Osteoblast (primary cell): ENCODE measurements around the gene PIGK. TPM values are rescaled to one million over a fixed set of nuclear protein-coding genes. Genes with fewer than 3 reads are reported as not detected.

Experiments used
- DNase-seq: peaks from one replicate; pipeline ENCODE4 v3.0.0; 2011; ENCODE audit warnings: low spot score, mixed read lengths; ENCODE audit not compliant: insufficient read length; ENCODE audit errors: missing footprints
- H2AFZ ChIP-seq: 2 replicates; pipeline ENCODE4 v1.6.0; 2011; ENCODE audit warnings: mild to moderate bottlenecking, low read length
- H3K27ac ChIP-seq: 2 replicates; pipeline ENCODE4 v1.5.1; 2011; ENCODE audit warnings: mild to moderate bottlenecking, low read depth, low read length, moderate library complexity
- H3K27me3 ChIP-seq: 2 replicates; pipeline ENCODE4 v1.6.0; 2012; ENCODE audit warnings: mild to moderate bottlenecking, control low read depth, inconsistent platforms, low read length, moderate library complexity; ENCODE audit not compliant: insufficient read depth
- H3K36me3 ChIP-seq: 2 replicates; pipeline ENCODE4 v1.5.1; 2011; ENCODE audit warnings: mild to moderate bottlenecking, low read length, control low read depth, moderate library complexity; ENCODE audit not compliant: insufficient read depth
- H3K4me1 ChIP-seq: 2 replicates; pipeline ENCODE4 v1.5.1; 2011; ENCODE audit warnings: mild to moderate bottlenecking, low read length, control low read depth, moderate library complexity; ENCODE audit not compliant: insufficient read depth
- H3K4me2 ChIP-seq: 2 replicates; pipeline ENCODE4 v1.6.0; 2011; ENCODE audit warnings: mild to moderate bottlenecking, low read length; ENCODE audit not compliant: insufficient read depth
- H3K4me3 ChIP-seq: fragments of 200-600 bp; sonication (generic); 3 replicates; pipeline ENCODE4 v1.5.1; 2012; ENCODE audit warnings: mild to moderate bottlenecking, low read length, inconsistent platforms; ENCODE audit not compliant: insufficient read depth
- H3K79me2 ChIP-seq: 2 replicates; pipeline ENCODE4 v1.6.0; 2012; ENCODE audit warnings: mild to moderate bottlenecking, low read length, control low read depth, inconsistent platforms; ENCODE audit not compliant: insufficient read depth
- H3K9me3 ChIP-seq: 2 replicates; pipeline ENCODE4 v1.5.1; 2011; ENCODE audit warnings: low read depth, low read length, control low read depth
- H4K20me1 ChIP-seq: 2 replicates; pipeline ENCODE4 v1.6.0; 2012; ENCODE audit warnings: mild to moderate bottlenecking, low read length, control low read depth; ENCODE audit not compliant: insufficient read depth
- total RNA-seq: library from RNA; depleted of rRNA; stranded (reverse); fragments of >200 nt; gene quantifications from 2 replicates; pipeline ENCODE4 v1.2.3, GENCODE V29; 2012
- TF ChIP-seq, protein P1 (sequence below): IDR thresholded peaks from 2 replicates; pipeline ENCODE4 v1.5.1; 2011; ENCODE audit warnings: mild to moderate bottlenecking, low read depth, low read length, moderate library complexity; ENCODE audit errors: extremely low read depth

PIGK gene
- total RNA-seq, 1 donor = 46.3 TPM

- H3K4me3 ChIP-seq = no peak overlapping the region
- no peak overlapping the region for H3K4me2 ChIP-seq
- no peaks in the 10 kb centered on the region for H3K79me2 ChIP-seq
- H2AFZ ChIP-seq = no peak overlapping the region
- peaks cover 6% of the 10 kb centered on the region for H3K4me1 ChIP-seq
- peaks cover 2% of the 10 kb centered on the region for H3K9me3 ChIP-seq
- TF ChIP-seq, protein P1, sequence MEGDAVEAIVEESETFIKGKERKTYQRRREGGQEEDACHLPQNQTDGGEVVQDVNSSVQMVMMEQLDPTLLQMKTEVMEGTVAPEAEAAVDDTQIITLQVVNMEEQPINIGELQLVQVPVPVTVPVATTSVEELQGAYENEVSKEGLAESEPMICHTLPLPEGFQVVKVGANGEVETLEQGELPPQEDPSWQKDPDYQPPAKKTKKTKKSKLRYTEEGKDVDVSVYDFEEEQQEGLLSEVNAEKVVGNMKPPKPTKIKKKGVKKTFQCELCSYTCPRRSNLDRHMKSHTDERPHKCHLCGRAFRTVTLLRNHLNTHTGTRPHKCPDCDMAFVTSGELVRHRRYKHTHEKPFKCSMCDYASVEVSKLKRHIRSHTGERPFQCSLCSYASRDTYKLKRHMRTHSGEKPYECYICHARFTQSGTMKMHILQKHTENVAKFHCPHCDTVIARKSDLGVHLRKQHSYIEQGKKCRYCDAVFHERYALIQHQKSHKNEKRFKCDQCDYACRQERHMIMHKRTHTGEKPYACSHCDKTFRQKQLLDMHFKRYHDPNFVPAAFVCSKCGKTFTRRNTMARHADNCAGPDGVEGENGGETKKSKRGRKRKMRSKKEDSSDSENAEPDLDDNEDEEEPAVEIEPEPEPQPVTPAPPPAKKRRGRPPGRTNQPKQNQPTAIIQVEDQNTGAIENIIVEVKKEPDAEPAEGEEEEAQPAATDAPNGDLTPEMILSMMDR = no peak
- no peaks in the 10 kb centered on the region for H4K20me1 ChIP-seq
- H3K27ac ChIP-seq = no peak overlapping the region
- DNase-seq = no peak
- H3K36me3 ChIP-seq = no peaks in the 10 kb centered on the region
- H3K27me3 ChIP-seq = no peaks in the 10 kb centered on the region
Measured at GRCh38 chr1:77200806-77201205, 18.4 kb downstream of the PIGK start.

DNA sequence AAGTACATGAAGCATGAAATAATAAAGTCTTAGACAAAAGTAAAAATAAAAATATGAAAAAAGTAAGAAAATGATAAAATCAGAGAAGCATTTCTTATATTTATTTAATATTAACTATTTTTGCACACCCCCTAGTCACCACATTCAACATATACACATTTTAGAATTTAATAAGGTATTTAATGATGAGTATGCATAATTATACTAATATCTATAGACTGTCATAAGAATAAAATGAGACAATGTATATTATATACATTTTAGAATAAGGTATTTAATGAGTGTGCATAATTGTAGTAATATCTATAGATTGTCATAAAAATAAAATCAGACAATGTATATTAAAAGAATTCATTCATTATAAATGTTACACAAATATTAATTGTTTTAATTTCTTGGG, 18.9 kb downstream of the PIGK start:
- Histone ChIP-seq H3K4me2 (no peak overlapping the region), H3K4me1 (peaks cover 6% of the 10 kb centered on the region), H3K4me3 (no peak overlapping the region), H3K9me3 (peaks cover 2% of the 10 kb centered on the region), H3K79me2 (no peaks in the 10 kb centered on the region), H3K27me3 (no peaks in the 10 kb centered on the region), H3K27ac (no peak overlapping the region), H2AFZ (no peak overlapping the region), H3K36me3 (no peaks in the 10 kb centered on the region), H4K20me1 (no peaks in the 10 kb centered on the region)
- DNase-seq = no peak
- TF ChIP-seq, protein P1 = no peak

GRCh38 chr1:77197351-77197750, 21.9 kb downstream of the PIGK start:
- H3K4me3 ChIP-seq = no peak overlapping the region
- H3K27me3 ChIP-seq = no peaks in the 10 kb centered on the region
- no peak for DNase-seq
- no peaks in the 10 kb centered on the region for H3K9me3 ChIP-seq
- H3K4me1 ChIP-seq = no peaks in the 10 kb centered on the region
- no peaks in the 10 kb centered on the region for H3K79me2 ChIP-seq
- no peaks in the 10 kb centered on the region for H3K36me3 ChIP-seq
- no peaks in the 10 kb centered on the region for H4K20me1 ChIP-seq
- no peak overlapping the region for H3K4me2 ChIP-seq
- TF ChIP-seq, protein P1 = no peak
- H2AFZ ChIP-seq = no peak overlapping the region
- H3K27ac ChIP-seq = no peak overlapping the region

GRCh38 chr1:77193951-77194350, 25.3 kb downstream of the PIGK start:
- Histone ChIP-seq H3K4me1 (no peaks in the 10 kb centered on the region), H4K20me1 (no peaks in the 10 kb centered on the region), H3K9me3 (no peaks in the 10 kb centered on the region), H3K79me2 (no peaks in the 10 kb centered on the region), H3K27ac (no peak overlapping the region), H2AFZ (no peak overlapping the region), H3K36me3 (no peaks in the 10 kb centered on the region), H3K4me3 (no peak overlapping the region), H3K4me2 (no peak overlapping the region), H3K27me3 (no peaks in the 10 kb centered on the region)
- TF ChIP-seq, protein P1 = no peak
- no peak for DNase-seq
